DOHH2 (cell line): Measurements from ENCODE around the gene ATF2.

ENCODE experiments used
- H3F3A ChIP-seq: fragments of 200-600 bp; sonication (generic), shearing (Covaris generic); 2 replicates; pipeline ENCODE4 v1.6.0; 2016; ENCODE audit warnings: antibody characterized with exemption, mild to moderate bottlenecking; ENCODE audit not compliant: control insufficient read depth, insufficient read depth
- H3K27ac ChIP-seq: fragments of 200-600 bp; sonication (generic); 2 replicates; pipeline ENCODE4 v1.5.1; 2014; ENCODE audit warnings: low read depth, mild to moderate bottlenecking, low read length, moderate library complexity
- H3K27me3 ChIP-seq: fragments of 200-600 bp; sonication (generic); 2 replicates; pipeline ENCODE4 v1.6.1; 2014; ENCODE audit warnings: mild to moderate bottlenecking, low read length, mixed read lengths; ENCODE audit not compliant: control insufficient read depth
- H3K36me3 ChIP-seq: fragments of 200-600 bp; sonication (generic); 2 replicates; pipeline ENCODE4 v1.6.1; 2014; ENCODE audit warnings: mild to moderate bottlenecking, low read length, moderate library complexity, mixed read lengths; ENCODE audit not compliant: control insufficient read depth
- H3K4me1 ChIP-seq: fragments of 200-600 bp; sonication (generic); 2 replicates; pipeline ENCODE4 v1.6.1; 2014; ENCODE audit warnings: mild to moderate bottlenecking, low read length, mixed read lengths; ENCODE audit not compliant: control insufficient read depth
- H3K4me2 ChIP-seq: fragments of 200-600 bp; sonication (generic); 2 replicates; pipeline ENCODE4 v1.6.0; 2014; ENCODE audit warnings: mild to moderate bottlenecking, low read length, moderate library complexity
- H3K4me3 ChIP-seq: fragments of 200-600 bp; sonication (generic); 2 replicates; pipeline ENCODE4 v1.5.1; 2014; ENCODE audit warnings: mild to moderate bottlenecking, low read length, mixed read lengths
- H3K79me2 ChIP-seq: fragments of 200-600 bp; sonication (generic); 2 replicates; pipeline ENCODE4 v1.6.1; 2014; ENCODE audit warnings: mild to moderate bottlenecking, low read length, mixed read lengths; ENCODE audit not compliant: control insufficient read depth
- H3K9me2 ChIP-seq: fragments of 200-600 bp; sonication (generic); replicated peaks from 2 replicates; pipeline ENCODE4 v1.6.1; 2014; ENCODE audit warnings: mild to moderate bottlenecking, low read length, mixed read lengths; ENCODE audit not compliant: control insufficient read depth
- H3K9me3 ChIP-seq: fragments of 200-600 bp; sonication (generic); 2 replicates; pipeline ENCODE4 v1.6.1; 2014; ENCODE audit warnings: antibody characterized with exemption, low read length, mixed read lengths; ENCODE audit not compliant: control insufficient read depth, insufficient read depth
- H4K20me1 ChIP-seq: fragments of 200-600 bp; sonication (generic); 2 replicates; pipeline ENCODE4 v1.6.0; 2014; ENCODE audit warnings: low read depth, mild to moderate bottlenecking, antibody characterized with exemption, low read length, moderate library complexity; ENCODE audit not compliant: control insufficient read depth, insufficient read depth
- EZH2phosphoT487 ChIP-seq: fragments of 200-600 bp; sonication (generic); IDR thresholded peaks from 2 replicates; pipeline ENCODE4 v1.6.1; 2017; ENCODE audit warnings: borderline replicate concordance, mild to moderate bottlenecking, antibody characterized with exemption, low read length, moderate library complexity, mixed read lengths
- TF ChIP-seq, protein P1 (sequence below): fragments of 200-600 bp; sonication (generic); IDR thresholded peaks from one replicate; pipeline ENCODE4 v1.5.1; 2014; ENCODE audit warnings: antibody characterized with exemption, mild to moderate bottlenecking, low read depth, low read length; ENCODE audit not compliant: poor library complexity, severe bottlenecking

ATF2 gene

DNA sequence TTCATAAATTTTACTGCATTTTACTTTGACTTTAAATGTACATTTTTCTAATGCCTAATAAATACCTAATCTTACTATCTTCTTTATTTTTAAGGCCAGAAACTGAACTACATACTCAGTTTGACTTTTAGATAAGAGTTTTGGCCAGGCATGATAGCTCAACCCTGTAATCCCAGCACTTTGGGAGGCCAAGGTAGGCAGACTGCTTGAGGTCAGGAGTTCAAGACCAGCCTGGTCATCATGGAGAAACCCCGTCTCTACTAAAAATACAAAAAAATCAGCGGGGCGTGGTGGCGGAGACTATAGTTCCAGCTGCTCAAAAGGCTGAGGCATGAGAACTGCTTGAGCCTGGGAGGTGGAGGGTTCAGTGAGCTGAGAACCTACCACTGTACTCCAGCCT is 9.1 kb downstream of the ATF2 start:
- peaks cover 96% of the 10 kb centered on the region for H3K79me2 ChIP-seq
- H3K9me2 ChIP-seq: no peaks in the 10 kb centered on the region
- TF ChIP-seq, protein P1, sequence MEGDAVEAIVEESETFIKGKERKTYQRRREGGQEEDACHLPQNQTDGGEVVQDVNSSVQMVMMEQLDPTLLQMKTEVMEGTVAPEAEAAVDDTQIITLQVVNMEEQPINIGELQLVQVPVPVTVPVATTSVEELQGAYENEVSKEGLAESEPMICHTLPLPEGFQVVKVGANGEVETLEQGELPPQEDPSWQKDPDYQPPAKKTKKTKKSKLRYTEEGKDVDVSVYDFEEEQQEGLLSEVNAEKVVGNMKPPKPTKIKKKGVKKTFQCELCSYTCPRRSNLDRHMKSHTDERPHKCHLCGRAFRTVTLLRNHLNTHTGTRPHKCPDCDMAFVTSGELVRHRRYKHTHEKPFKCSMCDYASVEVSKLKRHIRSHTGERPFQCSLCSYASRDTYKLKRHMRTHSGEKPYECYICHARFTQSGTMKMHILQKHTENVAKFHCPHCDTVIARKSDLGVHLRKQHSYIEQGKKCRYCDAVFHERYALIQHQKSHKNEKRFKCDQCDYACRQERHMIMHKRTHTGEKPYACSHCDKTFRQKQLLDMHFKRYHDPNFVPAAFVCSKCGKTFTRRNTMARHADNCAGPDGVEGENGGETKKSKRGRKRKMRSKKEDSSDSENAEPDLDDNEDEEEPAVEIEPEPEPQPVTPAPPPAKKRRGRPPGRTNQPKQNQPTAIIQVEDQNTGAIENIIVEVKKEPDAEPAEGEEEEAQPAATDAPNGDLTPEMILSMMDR: no peak
- no peak for TF ChIP-seq EZH2phosphoT487
- H3K4me2 ChIP-seq: no peak overlapping the region
- H3K27me3 ChIP-seq: no peaks in the 10 kb centered on the region
- no peaks in the 10 kb centered on the region for H3K9me3 ChIP-seq
- peaks cover 19% of the 10 kb centered on the region for H3K36me3 ChIP-seq
- peaks cover 2% of the 10 kb centered on the region; the same call in 1 of the 2 replicates for H3F3A ChIP-seq
- H4K20me1 ChIP-seq: peaks cover 23% of the 10 kb centered on the region
- no peak overlapping the region for H3K4me3 ChIP-seq
- no peaks in the 10 kb centered on the region for H3K4me1 ChIP-seq
- H3K27ac ChIP-seq: no peak overlapping the region

DNA sequence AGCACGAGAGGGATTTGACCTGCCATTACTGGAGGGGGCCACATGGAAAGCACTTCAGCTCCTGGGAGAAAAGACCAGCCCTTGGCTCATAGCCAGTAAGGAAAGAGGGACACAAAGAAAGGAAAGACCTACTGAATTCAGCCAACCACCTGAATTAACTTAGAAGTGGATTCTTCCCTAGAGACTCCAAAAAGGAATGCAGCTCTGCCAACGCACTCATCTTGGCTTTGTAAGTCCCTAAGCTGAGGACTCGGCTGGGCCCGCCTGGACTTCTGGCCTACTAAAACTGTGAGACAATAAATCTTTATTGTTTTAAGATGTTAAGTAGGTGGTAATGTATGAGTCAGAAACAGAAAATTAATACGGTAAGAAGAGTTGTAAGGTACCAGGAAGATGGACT is 11.5 kb downstream of the ATF2 start:
- Histone ChIP-seq H3K4me2 (no peak overlapping the region), H3K36me3 (peaks cover 16% of the 10 kb centered on the region), H3K9me2 (no peaks in the 10 kb centered on the region), H4K20me1 (peaks cover 21% of the 10 kb centered on the region), H3F3A (no peaks in the 10 kb centered on the region), H3K27ac (no peak overlapping the region), H3K4me1 (no peaks in the 10 kb centered on the region), H3K9me3 (no peaks in the 10 kb centered on the region), H3K4me3 (no peak overlapping the region), H3K27me3 (no peaks in the 10 kb centered on the region), H3K79me2 (peaks cover 96% of the 10 kb centered on the region)
- TF ChIP-seq, protein P1: no peak
- TF ChIP-seq EZH2phosphoT487: no peak

DNA sequence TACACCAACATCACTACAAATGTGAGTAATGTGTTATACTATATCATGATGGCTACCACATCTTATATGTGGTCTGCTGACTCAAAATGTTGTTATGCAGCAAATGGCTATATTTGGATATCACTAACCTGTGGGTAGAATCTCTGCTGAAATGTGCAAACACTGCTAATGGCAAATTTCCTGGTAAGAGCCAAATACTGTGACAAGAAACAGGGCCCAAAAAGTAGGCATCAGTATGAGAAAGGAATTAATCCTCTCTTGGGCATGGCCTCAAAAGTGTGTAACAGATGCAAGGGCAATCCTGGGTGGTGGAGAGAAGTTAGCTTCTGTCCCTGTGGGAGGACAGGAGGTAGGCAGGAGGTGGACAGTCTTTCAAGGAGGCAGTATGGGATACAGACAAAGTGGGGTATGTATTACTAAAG is 13.3 kb downstream of the ATF2 start:
- Histone ChIP-seq H3F3A (no peaks in the 10 kb centered on the region), H3K4me2 (no peak overlapping the region), H3K9me2 (no peaks in the 10 kb centered on the region), H3K27me3 (no peaks in the 10 kb centered on the region), H3K4me3 (no peak overlapping the region), H3K79me2 (peaks cover 95% of the 10 kb centered on the region), H3K27ac (no peak overlapping the region), H3K9me3 (no peaks in the 10 kb centered on the region), H3K4me1 (no peaks in the 10 kb centered on the region), H4K20me1 (peaks cover 12% of the 10 kb centered on the region), H3K36me3 (peaks cover 27% of the 10 kb centered on the region)
- TF ChIP-seq, protein P1: no peak
- no peak for TF ChIP-seq EZH2phosphoT487
